ENCODE results near the gene HOXD8. TPM values are rescaled to one million over a fixed set of nuclear protein-coding genes. Genes with fewer than 3 reads are reported as not detected.

The HOXD8 gene
- total and polyA plus RNA-seq, 9 of the 15 experiments (the other 6 are each of a cell fraction or from before 2014, with no cell fraction given), result 0.04 to 0.15 TPM; not detected in 7

DNA sequence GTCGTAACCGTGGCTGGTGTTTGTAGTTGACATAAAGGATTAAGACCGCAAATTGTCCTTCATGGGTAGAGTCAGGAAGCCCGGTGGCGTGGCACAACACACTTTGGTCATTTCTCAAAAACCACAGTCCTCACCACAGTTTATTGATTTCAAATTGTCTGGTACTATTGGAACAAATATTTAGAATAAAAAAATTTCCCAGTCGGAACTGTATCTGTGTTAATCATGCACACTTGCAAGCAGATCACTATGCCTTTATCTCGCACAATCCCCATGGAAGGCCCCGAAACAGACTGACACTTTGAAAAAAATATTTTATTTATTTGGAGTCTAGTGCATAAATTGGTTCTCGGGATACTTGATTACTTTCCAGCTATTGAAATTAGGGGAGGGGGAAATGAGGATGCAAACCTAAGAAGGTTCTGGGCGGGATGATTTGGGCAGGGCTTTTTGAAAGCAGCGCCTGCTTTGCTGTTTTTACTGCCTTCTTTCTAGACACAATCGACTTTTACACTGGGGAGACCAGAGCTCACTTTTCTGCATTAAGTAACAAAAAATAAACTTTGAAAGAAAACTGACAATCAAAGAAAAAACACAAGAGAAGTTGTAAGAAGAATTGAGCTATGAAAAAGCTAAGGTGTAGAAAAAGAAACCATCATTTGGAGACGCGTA, 43.5 kb downstream of the HOXD8 start:
- BruUV-seq (replicated peaks), result no TSS peak
- Histone ChIP-seq H3K27ac (ENCODE audit: extremely low read depth, low read depth, low read length) (no peak overlapping the region), H3K9me1 (ENCODE audit: control insufficient read depth, insufficient read depth, low read length) (no peaks in the 10 kb centered on the region), H3K4me3 (no peak overlapping the region), H3K4me1 (replicated peaks in 1 of 2; ENCODE audit: control insufficient read depth in 2 of 2, insufficient read depth in 2 of 2, low read length in 2 of 2) (peaks cover 0 to 28% of the 10 kb centered on the region in 2 experiments; a peak in 2 of 5 replicates), H2AFZ (ENCODE audit: low read depth, low read length) (no peak overlapping the region), H4K20me1 (replicated peaks; ENCODE audit: control insufficient read depth, insufficient read depth, low read length) (no peaks in the 10 kb centered on the region; the same call in 1 of the 2 replicates), H3K79me2 (ENCODE audit: control insufficient read depth, insufficient read depth, low read length) (no peaks in the 10 kb centered on the region), H3K27me3 (ENCODE audit: control insufficient read depth in 2 of 2, insufficient read depth in 2 of 2, low read length in 2 of 2) (peaks cover 49 to 61% of the 10 kb centered on the region in 2 experiments), H3K9me3 (replicated peaks; ENCODE audit: control insufficient read depth, insufficient read depth, low read depth, low read length) (no peaks in the 10 kb centered on the region), H3K9ac (ENCODE audit: insufficient read depth in 1 of 2, low read depth in 2 of 2, low read length in 2 of 2) (no peak overlapping the region), H3K36me3 (ENCODE audit: control insufficient read depth, insufficient read depth, low read length) (no peaks in the 10 kb centered on the region), H3K4me2 (ENCODE audit: insufficient read depth, low read length) (no peak overlapping the region)
- in situ Hi-C loops (cut with MboI) (no loop called here), intact Hi-C loops (cut with micrococcal nuclease) (no loop called here)
- CTCF ChIA-PET (ENCODE audit: low intra/inter-chr PET ratio), result no interaction called here
- 2% methylated on average over 14 of the region's 14 CpGs for WGBS (ENCODE audit: insufficient coverage, low coverage, missing lambda C conversion rate)
- DNase-seq (ENCODE audit: extremely low read depth in 1 of 4, low spot score in 3 of 4) (no peak), FAIRE-seq (no peak), ATAC-seq (no peak)
- POLR2A ChIA-PET, result interaction anchor here (0.5 to 0.6 kb wide), 2 partner anchors 18 to 472 kb away, joined by 3 read pairs; no protein-coding TSS in a partner anchor
- TF ChIP-seq, protein P1, sequence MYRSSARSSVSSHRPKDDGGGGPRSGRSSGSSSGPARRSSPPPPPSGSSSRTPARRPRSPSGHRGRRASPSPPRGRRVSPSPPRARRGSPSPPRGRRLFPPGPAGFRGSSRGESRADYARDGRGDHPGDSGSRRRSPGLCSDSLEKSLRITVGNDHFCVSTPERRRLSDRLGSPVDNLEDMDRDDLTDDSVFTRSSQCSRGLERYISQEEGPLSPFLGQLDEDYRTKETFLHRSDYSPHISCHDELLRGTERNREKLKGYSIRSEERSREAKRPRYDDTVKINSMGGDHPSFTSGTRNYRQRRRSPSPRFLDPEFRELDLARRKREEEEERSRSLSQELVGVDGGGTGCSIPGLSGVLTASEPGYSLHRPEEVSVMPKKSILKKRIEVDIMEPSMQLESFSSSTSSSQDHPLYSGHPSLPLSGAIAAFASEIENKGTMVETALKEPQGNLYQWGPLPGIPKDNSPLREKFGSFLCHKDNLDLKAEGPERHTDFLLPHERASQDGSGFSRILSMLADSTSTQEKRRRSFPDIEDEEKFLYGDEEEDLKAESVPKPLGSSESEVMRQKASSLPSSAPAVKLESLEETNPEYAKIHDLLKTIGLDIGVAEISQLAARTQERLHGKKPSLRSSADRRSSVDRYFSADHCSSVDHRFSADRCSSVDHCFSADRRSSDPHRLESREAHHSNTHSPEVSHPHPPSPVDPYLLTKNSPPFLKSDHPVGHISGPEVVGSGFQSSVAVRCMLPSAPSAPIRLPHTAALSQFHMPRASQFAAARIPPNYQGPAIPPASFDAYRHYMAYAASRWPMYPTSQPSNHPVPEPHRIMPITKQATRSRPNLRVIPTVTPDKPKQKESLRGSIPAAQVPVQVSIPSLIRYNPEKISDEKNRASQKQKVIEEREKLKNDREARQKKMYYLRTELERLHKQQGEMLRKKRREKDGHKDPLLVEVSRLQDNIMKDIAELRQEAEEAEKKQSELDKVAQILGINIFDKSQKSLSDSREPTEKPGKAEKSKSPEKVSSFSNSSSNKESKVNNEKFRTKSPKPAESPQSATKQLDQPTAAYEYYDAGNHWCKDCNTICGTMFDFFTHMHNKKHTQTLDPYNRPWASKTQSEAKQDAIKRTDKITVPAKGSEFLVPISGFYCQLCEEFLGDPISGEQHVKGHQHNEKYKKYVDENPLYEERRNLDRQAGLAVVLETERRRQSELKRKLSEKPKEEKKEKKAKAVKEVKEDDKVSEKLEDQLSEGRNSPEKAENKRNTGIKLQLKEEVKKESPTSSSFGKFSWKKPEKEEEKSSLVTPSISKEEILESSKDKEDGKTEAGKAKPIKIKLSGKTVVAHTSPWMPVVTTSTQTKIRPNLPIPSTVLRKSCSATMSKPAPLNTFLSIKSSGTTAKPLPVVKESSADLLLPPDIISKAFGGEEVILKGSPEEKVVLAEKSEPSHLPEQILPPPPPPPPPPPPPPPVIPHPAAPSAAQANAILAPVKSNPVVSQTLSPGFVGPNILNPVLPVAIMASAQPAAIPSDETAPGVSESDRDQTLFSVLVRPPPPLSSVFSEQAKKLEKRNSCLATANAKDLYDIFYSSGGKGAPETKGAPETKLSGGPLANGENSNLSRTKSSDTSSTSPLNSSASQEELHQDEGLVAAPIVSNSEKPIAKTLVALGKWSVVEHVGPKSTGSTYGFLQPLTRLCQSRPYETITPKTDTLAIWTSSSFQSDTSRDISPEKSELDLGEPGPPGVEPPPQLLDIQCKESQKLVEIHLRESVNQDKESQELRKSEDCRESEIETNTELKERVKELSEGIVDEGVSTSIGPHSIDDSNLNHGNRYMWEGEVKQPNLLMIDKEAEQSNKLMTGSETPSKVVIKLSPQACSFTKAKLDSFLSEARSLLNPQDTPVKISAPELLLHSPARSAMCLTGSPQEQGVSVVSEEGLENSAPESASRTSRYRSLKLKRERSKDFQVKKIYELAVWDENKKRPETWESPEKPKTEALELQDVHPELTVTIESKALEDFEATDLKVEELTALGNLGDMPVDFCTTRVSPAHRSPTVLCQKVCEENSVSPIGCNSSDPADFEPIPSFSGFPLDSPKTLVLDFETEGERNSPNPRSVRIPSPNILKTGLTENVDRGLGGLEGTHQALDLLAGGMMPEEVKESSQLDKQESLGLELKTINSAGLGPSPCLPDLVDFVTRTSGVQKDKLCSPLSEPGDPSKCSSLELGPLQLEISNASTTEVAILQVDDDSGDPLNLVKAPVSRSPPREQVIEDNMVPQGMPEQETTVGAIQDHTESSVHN (IDR thresholded peaks at IDR 0.05; ENCODE audit: borderline replicate concordance in 1 of 2, low read depth in 1 of 2), result no peak
- TF ChIP-seq NCOR1 (IDR thresholded peaks at IDR 0.05) (no peak), THRAP3 (IDR thresholded peaks at IDR 0.05; ENCODE audit: borderline replicate concordance) (no peak), HNRNPLL (IDR thresholded peaks at IDR 0.05; ENCODE audit: low read depth, low read length, poor library complexity, severe bottlenecking) (no peak), NR2C2 (CRISPR knock-in tag; IDR thresholded peaks at IDR 0.05) (no peak), NR2C2 (tag; IDR thresholded peaks at IDR 0.05) (no peak), GTF2A2 (tag; IDR thresholded peaks at IDR 0.05) (no peak), PHF20 (IDR thresholded peaks at IDR 0.05; ENCODE audit: partially characterized antibody) (no peak), POLR2H (tag; IDR thresholded peaks at IDR 0.05; ENCODE audit: low read depth) (no peak), MCM7 (IDR thresholded peaks at IDR 0.05) (no peak), GATA2 (CRISPR knock-in tag; IDR thresholded peaks at IDR 0.05) (no peak)
- TF ChIP-seq, protein P2, sequence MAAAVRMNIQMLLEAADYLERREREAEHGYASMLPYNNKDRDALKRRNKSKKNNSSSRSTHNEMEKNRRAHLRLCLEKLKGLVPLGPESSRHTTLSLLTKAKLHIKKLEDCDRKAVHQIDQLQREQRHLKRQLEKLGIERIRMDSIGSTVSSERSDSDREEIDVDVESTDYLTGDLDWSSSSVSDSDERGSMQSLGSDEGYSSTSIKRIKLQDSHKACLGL (CRISPR knock-in tag; IDR thresholded peaks at IDR 0.05; ENCODE audit: borderline replicate concordance, poor library complexity, severe bottlenecking), result no peak

All from K562 (cell line).